SH-SY5Y (cell line): ENCODE data around the gene ENO4.

Source experiments
- GATA2 ChIP-seq: IDR thresholded peaks from 2 replicates; pipeline ENCODE4 v1.6.1; 2011; ENCODE audit warnings: mild to moderate bottlenecking, low read depth, low read length
- GATA3 ChIP-seq: IDR thresholded peaks from 2 replicates; pipeline ENCODE4 v1.6.1; 2011; ENCODE audit warnings: low read depth, mild to moderate bottlenecking, low read length, moderate library complexity

DNA sequence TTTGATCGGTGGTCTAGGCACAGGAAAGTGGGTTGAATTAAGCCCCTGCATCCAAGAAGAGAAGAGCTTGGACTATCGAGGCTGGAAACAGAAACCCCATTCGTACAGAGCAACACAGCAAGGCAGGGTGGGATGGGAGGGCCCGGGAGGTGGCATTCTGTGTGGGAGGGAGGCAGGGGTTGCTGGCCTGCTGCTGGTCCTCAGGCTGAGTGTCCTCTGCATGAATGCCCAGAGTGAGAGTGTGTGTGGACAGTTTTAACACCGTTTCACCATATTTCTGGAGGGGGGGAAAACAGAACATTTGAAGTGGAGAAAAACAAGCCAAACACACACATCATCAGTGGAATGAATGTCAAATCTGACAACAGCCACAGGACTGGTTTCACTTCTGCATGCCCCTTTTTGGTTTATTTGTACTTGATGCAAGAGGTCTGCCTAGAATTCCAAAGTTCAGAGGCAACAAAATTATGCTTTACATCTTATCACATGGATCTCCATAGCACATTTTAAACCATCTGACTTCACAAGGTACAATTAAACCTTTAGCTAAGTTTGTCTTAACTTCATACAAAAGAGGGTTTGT lies 11.1 kb upstream of the ENO4 start:
- TF ChIP-seq GATA2 = no peak
- TF ChIP-seq GATA3 = no peak
